HG03378 (cell line): Measurements from ENCODE around the gene TBCK.
"Not testable (repeated sequence)": the region's sequence is repeated elsewhere in the genome, so short reads cannot be mapped to it uniquely, and the experiment has no call there.

Source experiments
- ATAC-seq: cut with Tn5 transposase; IDR thresholded peaks from one replicate; pipeline ENCODE4 v1.9.1; 2021; ENCODE audit warnings: mild to moderate bottlenecking, moderate library complexity; ENCODE audit not compliant: unreplicated experiment

TBCK gene

DNA sequence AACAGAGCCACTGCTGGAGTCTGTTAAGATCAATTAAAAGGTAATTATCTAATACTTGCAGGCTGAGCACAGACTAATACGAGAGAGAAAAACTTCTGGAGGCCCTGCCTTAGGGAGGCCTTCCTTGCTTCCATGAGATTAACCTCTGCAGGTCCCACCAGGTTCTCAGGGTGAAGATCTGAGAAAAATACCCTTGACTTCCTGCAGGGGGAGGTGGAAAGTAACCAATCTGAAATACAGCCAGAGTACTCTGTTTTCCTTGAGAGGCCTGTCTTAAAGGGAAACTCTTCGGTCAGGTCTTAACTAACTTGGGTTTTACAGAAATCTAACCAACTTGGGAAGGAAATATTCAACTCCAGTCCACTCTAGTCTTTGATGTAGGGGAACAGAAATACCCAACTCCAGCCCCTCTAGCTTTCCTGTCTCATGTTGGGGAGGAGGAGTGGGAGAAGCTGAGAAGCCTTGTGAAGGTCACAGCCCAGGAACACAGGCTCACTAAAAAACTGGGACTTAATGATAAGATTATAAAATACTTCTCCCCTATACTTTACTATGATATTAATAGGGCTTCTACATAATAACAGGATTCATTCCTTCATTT is 77.1 kb downstream of the TBCK start:
- ATAC-seq: peak; percentile 89

DNA sequence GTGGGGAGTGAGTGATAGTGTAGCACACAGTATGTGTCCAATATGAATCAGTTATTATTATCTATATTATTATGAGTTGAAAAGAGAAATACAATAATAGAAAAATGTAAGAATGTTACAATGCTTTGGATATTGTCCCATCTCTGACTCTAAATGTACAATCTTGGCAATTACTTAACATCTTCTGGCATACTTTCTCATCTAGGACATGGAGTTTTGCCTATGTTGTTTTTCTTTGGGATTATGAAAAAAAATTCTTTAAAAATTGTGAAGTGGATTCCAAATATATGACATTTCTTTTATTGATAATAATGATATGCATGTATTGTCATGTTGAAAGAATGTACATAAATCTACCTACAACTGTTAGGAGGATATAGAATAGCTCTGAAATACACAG is 84.1 kb downstream of the TBCK start:
- ATAC-seq: no peak

DNA sequence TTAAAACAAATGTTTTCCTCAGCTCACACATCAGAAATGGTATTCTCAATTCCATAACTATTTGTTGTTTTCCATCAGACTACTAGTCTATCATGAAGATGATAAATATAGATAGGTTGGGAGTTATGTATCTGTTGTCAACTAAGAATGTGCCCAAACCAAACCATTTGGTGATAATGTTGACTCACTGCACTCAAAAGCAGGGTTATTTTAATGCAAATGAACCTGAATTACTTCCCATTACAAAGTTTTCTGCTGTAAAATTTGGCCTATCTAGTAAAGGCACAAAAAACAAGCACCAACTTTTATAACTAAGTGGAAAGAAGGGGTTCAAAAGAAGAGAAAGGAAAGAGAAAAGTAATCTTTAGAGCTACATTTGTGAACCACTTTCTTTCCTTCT is 93.5 kb downstream of the TBCK start:
- ATAC-seq: no peak

DNA sequence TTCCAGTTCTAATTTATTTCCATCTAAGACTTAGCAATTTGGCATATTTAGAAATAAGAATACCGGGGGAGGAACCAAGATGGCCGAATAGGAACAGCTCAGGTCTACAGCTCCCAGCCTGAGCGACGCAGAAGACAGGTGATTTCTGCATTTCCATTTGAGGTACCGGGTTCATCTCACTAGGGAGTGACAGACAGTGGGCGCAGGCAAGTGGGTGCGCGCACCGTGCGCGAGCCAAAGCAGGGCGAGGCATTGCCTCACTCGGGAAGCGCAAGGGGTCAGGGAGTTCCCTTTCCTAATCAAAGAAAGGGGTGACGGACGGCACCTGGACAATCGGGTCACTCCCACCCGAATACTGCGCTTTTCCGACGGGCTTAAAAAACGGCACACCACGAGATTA is 102.7 kb downstream of the TBCK start:
- not testable (repeated sequence) for ATAC-seq

DNA sequence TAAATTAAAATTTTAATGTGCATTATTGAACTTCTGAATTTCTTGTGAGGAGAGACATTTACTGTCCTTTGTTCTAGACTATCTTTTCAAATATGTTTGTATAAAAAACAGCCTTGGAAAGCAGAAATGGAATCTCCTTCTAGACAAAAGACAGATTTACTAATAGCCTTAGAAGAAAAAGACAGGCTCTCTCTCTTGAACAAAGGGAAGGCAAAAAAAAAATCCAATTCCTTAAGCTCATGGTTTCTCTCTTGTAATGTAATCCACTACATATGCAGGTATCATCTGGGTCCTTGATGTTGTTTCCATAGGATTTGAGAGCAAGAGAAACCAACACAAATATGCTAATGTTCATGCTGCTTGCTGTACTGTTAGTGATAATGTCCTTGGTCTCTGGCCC is 106.0 kb downstream of the TBCK start:
- ATAC-seq: no peak

DNA sequence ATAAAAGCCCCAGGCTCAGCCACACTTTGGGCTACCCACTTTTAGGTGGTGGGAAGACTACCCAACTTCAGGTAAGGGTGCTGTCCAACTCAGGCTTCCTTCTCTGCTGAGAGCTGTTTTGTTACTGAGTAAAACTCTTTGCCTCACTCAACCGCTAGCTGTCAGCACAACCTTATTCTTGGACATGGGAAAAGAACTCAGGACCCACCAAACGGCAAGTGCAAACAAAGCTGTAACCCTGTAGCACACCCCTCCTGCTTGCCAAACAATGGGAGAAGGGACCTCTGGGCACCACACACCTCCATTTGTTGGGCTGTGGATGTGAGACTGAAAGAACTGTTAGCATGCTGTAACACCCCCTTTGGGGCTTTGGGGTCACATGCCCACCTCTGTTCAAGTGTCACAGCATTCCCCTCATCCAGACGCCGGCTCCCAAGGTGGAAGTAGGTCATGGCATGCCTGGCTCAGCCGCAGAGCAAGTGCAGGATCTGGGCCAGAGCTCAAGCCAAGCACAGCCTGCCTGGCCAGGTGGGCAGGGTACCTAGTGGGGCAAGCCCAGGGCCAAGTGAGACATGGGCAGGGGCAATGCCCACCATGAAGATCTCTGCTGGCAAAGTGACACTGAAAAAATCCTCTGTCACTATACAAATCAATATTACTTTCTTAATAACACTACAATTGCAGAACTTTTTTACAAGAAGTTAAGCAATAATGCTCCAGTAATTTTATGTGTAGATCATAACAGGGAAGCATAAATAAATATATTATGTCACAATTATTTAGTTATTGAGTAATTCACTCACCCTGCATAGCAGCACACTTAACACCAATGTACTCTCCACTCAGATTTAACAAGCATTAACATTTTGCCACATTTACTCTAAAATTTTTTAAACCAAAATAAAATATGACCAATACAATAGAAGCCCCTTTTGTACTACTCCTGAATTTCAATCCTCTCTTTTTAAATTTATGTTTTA is 107.2 kb downstream of the TBCK start:
- no peak for ATAC-seq

DNA sequence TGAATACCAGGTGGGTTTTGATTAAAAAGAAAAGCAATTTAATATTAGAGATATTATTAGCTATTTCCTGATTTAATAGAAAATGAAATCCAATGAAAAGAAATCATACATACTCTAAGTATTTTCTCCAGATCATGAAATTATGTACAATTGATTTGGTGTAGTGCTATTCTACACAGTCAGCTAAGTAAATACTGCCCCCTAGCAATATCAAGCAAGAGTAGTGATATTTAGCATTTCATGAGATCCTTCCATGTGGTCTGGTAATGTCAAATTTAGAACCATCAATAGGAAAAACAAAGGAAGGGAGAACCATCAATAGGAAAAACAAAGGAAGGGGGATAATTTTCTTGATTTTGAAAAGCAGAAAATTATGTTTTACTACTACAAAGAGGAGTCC is 114.6 kb downstream of the TBCK start:
- ATAC-seq: no peak

DNA sequence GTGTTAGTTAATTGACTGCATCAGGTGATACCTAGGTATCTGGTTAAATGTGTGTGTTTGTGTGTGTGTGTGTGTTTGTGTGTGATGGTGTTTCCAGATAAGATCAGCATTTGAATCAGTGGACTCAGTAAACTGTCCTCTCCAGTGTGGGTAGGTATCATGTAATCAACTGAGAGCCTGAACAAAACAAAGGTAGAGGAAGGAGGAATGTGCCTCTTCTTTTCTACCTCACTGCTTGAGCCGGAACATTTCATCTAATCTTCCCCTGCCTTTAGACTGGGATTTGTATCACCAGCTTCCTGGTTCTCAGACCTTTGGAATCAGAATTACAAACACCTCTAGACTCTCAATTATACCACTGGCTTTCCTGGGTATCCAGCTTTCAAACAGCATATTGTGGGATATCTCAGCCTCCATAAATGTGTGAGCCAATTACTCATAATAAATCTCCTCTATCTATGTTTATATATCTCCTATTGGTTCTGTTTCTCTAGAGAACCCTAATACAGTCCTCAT is 120.5 kb downstream of the TBCK start:
- ATAC-seq: no peak

DNA sequence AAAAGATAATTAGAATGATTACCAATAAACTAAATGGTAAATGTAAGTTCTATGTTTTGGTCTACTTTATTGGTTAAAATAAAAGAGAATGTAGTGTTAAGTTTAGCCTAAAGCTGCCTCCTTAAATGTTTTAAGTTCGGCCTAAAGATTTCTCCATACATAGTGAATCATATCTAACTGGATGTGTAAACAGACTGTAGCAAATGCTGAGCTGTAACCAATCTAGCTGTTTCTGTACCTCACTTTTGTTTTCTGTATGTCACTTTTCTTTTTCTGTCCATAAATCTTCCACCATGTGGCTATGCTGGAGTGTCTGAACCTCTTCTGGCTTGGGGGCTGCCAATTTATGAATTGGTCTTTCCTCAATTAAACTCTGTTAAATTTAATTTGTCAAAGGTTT is 121.2 kb downstream of the TBCK start:
- ATAC-seq: no peak

DNA sequence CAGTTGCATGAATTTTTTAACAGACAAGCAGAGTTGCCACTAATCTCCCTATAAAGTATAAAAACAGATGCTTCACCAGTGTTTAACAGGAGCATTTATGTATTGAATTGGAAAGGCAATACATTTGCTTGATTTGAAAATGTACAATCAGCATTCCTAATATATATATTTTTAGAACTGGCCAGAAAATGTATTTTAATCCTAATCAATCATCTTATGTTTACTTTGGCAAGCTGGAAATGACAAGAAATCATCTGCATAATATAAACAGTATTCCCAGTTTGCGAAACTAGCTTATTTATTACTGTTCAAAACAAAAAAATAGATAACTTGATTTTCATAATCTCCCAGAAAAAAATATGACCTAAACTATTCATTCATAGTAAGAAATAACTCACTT is 123.9 kb downstream of the TBCK start:
- ATAC-seq: no peak

DNA sequence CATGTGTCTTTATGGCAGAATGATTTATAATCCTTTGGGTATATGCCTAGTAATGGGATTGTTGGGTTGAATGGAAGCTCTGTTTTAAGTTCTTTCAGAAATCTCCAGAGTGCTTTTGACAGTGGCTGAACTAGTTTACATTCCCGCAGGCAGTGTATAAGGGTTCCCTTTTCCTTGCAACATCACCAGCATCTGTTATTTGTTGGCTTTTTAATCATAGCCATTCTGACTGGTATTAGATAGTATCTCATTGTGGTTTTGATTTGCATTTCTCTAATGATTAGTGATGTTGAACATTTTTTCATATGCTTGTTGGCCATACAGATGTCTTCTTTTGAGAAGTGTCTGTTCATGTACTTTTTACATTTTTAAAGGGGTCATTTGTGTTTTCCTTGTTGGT is 129.8 kb downstream of the TBCK start:
- ATAC-seq: no peak

DNA sequence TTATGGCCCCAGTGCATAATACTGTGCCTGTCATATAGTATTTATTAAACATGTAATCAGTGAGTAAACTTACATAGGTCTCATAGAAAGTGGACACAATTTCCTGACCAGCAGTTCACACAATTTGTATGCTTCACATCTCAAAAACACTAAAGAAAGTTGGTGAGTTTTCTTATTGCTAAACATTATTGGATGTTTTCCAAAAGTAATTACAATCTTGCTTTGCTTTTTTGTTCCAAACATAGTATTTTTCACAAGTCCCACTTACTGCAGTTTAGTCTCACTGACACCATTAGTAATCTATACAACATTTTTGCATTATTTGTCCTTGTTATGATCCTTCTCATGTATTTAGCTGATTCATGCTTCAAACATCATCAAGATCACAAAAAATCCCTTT is 132.5 kb downstream of the TBCK start:
- ATAC-seq: no peak

DNA sequence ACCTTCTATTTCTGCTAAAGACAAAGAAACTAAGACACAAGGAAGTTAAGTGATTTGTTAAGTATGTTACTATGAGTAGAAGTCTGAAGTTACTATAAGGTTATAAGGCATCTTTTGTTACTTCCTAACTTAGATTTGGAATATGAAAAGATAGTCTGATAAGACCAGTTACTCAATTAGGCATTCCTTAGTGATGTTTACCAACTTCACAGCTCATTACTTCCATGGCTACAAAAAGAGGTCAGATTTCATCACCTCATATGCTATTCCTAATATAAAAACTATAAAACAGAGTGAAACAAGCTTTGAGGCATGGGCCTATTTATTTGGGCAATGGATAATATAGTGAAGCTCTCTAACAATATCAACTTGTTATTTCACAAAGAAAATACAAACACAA is 143.1 kb downstream of the TBCK start:
- ATAC-seq: no peak

DNA sequence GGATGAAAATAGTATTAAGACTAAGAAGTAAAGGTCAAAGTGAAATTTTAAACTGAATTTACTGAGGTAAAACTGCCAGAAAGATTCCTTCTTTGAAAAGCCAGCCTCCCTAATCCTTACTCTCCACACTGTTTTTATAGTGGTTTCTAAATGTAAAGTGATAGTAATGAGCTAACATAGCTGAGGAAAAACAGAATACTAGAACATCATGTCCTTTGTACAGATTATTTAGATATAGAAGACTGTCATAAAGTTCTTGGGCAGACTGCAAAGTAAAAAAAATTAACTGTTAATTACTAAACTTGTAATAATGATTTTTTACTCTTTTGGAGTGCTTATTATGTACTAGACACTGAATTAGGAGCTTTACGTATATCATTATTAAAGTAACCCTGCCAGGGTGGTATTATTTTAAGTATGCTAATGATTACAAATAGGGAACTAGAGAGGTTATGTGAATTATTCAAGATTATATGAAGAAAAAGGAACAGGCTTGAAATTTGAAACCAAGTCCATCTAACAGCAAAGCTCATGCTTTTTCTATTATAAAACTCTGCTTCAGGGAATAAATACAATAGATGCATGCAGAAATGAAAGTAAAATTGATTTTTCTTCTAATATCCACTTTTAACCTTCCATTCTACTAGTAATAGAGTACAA is 150.5 kb downstream of the TBCK start:
- no peak for ATAC-seq

DNA sequence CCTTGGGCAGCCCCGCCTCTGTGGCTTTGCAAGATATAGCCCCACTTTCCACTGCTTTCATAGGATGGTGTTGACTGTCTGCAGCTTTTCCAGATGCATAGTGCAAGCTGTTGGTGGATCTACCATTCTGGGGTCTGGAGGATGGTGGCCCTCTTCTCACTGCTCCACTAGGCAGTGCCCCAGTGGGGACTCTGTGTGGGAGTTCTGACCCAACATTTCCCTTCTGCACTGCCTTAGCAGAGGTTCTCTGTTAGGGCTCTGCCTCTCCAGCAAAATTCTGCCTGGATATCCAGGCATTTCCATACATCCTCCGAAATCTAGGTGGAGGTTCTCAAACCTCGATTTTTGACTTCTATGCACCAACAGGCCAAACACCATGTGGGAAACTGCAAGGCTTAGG is 153.7 kb downstream of the TBCK start:
- no peak for ATAC-seq

DNA sequence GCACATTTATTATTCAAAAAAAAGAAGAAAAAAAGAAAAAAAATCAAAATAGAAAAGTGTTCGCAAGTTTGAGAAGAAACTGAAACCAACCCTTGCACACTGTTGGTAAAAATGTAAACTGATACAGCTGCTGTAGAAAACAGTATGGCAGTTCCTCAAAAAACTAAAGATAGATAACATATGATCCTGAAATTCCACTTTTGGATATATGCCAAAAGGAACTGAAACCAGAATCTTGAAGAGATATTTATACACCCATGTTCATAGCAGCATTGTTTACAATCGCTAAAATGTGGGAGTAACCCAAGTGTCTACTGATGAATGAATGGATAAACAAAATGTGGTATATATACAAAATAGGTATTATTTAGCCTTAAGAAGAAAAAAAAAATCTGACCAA is 155.4 kb downstream of the TBCK start:
- no peak for ATAC-seq

DNA sequence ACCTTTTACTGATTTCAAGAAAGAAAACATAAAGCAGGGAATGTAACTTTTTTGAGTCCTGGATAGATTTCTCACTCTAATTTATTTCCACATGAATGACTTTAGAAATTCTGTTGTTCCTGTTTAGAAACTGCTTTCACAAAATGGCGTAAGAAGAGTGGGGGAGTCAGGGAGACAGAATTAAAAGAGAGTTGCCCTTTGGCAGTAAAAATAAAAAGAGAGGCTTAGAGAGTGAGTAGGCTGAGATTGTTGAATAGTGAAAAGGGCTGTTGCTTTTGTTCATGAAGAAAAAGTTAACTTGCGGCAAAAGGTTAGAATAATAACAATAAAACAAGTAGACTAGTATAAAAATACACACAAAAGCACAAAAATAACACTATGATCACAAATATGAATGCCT is 166.1 kb downstream of the TBCK start:
- no peak for ATAC-seq

DNA sequence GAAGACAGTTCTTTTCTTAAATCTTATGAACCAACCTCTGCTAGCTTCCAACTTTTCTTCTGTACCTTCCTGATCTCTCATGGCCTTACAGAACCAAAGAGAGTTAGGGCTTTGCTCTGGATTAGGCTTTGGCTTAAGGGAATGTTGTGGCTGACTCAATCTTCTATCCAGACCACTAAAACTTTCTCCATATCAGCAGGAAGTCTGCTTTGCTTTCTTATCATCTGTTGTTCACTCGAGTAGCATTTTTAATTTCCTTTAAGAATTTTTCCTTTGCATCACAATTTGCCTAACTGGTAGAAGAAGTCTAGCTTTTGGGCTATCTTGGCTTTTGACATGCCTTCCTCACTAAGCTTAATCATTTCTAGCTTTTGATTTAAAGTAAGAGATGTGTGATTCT is 167.0 kb downstream of the TBCK start:
- ATAC-seq: no peak

DNA sequence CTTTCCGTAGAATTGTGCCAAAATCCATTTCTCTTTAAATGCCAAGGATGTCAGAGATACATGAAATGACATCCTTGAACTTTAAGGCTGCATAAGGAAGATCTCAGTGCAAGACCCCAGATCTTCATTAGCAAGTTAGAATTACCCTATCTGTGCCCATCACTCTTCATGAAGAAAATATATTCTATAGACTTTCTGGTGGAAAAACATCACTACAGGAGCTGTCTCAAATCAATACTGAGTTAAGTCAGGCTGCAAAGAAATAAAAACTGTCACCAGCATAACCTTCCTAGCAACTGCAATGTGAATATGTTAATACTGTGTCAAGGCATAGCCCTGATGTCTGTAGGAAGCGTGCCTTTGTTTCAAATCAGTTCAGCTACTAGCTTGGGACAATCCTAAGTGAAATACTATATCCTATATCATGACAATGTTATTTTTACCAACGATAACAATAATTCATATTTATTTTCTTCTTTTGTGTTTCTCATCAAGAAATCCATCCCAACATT is 173.3 kb downstream of the TBCK start:
- no peak for ATAC-seq

DNA sequence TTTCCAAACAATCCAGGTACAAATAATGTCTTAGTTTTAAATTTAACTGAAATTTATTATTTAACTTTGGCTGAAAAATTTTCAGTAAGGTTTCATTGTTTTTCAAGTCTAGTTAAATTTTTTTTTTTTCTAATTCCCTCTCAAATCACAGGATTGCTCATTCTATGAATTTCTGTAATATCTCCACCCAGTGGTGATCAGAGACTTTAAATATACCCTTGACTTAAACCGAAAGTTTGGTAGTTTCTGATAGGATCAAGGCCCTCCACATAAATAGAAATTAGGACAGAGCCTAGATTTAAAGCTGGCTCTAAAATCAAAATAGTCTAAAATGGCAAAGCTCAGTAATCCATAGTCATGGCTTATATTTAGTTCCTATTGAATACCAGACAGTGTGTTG is 175.4 kb downstream of the TBCK start:
- ATAC-seq: peak; percentile 53

DNA sequence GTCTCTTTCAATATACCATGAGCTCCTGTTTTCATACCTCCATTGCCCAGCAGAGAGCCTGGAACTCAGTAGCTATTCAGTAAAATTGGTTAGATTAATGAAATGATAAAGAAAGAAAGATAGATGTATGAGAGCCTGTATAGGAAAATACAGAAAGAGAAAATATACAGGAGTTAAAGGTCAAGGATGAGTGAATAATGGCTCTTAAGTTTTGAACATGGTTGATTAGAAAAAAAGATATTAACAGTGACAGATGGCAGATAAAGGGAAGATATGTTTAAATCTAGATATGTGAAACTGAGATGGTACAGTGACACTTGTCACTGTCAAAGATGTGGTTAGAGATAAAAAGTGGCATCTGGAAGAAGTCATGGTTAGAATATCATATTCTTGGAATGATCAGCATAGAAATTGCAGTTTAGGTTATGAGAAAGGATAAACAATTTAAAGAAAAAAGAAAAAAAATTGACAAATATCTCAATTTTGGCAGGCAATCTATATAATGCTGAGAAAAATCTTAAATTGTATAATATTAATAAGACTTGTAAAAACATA is 179.2 kb downstream of the TBCK start:
- no peak for ATAC-seq
